Thyroid gland (tissue), 4 donors: ENCODE data around the gene COPE. TPM values are rescaled to one million over a fixed set of nuclear protein-coding genes. Genes with fewer than 3 reads are reported as not detected.

Experiments
- DNase-seq, 2 donors: peaks; one replicate each; pipeline ENCODE4 v3.0.0-alpha.2; 2019
- H3K27ac ChIP-seq, 3 donors: fragments of 200-600 bp; sonication (generic); 1 replicate in 2 of 3; 2 replicates in 1 of 3; pipeline ENCODE4 v1.5.1; 2016 to 2019; ENCODE audit warnings: mild to moderate bottlenecking in 1 of 3, moderate library complexity in 1 of 3
- H3K27me3 ChIP-seq: fragments of 200-600 bp; sonication (generic); one replicate; pipeline ENCODE4 v1.5.1; 2019
- H3K36me3 ChIP-seq, 2 donors: fragments of 200-600 bp; sonication (generic); one replicate each; pipeline ENCODE4 v1.5.1; 2016 to 2019
- H3K4me1 ChIP-seq, 2 donors: fragments of 200-600 bp; sonication (generic); one replicate each; pipeline ENCODE4 v1.5.1; 2017 to 2019
- H3K4me3 ChIP-seq, 3 donors: fragments of 200-600 bp; sonication (generic); replicated peaks in 1 of 3; 1 replicate in 2 of 3; 2 replicates in 1 of 3; pipeline ENCODE4 v1.5.1; 2016; ENCODE audit warnings: mild to moderate bottlenecking in 1 of 3
- H3K9me3 ChIP-seq: fragments of 200-600 bp; sonication (generic); one replicate; pipeline ENCODE4 v1.5.1; 2017
- POLR2A ChIP-seq, 2 donors: fragments of 450-650 bp; IDR thresholded peaks; one replicate each; pipeline ENCODE4 v1.6.1; 2017; ENCODE audit warnings: antibody characterized with exemption in 2 of 2, mild to moderate bottlenecking in 2 of 2, moderate library complexity in 1 of 2
- WGBS, 2 donors: methylation state at CpG; one replicate each; pipeline ENCODE4 v1.1.5; 2017; 5-methylcytosine and 5-hydroxymethylcytosine counted together
- intact Hi-C: fragments of 100-400 bp; cut with DNase I; formaldehyde crosslinking; loops from one replicate; pipeline ENCODE4 v1.15.1; 2023
- total RNA-seq, 4 donors: library from RNA; depleted of rRNA; stranded (reverse); fragments of >200 nt; gene quantifications; one replicate each; pipeline ENCODE4 v1.2.3, GENCODE V29; 2016
- TF ChIP-seq, protein P1 (sequence below), 6 experiments: fragments of 200-600 bp in 3 of 6; fragments of 450-650 bp in 3 of 6; sonication (generic) in 3 of 6; IDR thresholded peaks; one replicate each; pipeline ENCODE4 v1.5.1; 2016 to 2019; ENCODE audit warnings: antibody characterized with exemption in 6 of 6, mild to moderate bottlenecking in 2 of 6, inconsistent platforms in 1 of 6, moderate library complexity in 1 of 6

The COPE gene
- total RNA-seq, 4 donors from 2014 or later = 192 to 405 (median 329) TPM

GRCh38 chr19:18928018-18928805 lies 9.0 kb upstream of the COPE start:
- intact Hi-C loops = no loop called here
- H3K27ac ChIP-seq = no peak overlapping the region
- 93 to 95% methylated on average over 20 of the region's 26 CpGs for WGBS, 2 donors
- no peaks in the 10 kb centered on the region for H3K4me1 ChIP-seq
- TF ChIP-seq, protein P1, sequence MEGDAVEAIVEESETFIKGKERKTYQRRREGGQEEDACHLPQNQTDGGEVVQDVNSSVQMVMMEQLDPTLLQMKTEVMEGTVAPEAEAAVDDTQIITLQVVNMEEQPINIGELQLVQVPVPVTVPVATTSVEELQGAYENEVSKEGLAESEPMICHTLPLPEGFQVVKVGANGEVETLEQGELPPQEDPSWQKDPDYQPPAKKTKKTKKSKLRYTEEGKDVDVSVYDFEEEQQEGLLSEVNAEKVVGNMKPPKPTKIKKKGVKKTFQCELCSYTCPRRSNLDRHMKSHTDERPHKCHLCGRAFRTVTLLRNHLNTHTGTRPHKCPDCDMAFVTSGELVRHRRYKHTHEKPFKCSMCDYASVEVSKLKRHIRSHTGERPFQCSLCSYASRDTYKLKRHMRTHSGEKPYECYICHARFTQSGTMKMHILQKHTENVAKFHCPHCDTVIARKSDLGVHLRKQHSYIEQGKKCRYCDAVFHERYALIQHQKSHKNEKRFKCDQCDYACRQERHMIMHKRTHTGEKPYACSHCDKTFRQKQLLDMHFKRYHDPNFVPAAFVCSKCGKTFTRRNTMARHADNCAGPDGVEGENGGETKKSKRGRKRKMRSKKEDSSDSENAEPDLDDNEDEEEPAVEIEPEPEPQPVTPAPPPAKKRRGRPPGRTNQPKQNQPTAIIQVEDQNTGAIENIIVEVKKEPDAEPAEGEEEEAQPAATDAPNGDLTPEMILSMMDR (IDR thresholded peaks at IDR 0.05) = no peak
- TF ChIP-seq POLR2A (IDR thresholded peaks at IDR 0.05) = no peak
- peaks cover 38 to 59% of the 10 kb centered on the region in 2 donors for H3K36me3 ChIP-seq
- H3K9me3 ChIP-seq = no peaks in the 10 kb centered on the region
- H3K27me3 ChIP-seq = no peaks in the 10 kb centered on the region
- no peak for DNase-seq
- H3K4me3 ChIP-seq = no peak overlapping the region

DNA sequence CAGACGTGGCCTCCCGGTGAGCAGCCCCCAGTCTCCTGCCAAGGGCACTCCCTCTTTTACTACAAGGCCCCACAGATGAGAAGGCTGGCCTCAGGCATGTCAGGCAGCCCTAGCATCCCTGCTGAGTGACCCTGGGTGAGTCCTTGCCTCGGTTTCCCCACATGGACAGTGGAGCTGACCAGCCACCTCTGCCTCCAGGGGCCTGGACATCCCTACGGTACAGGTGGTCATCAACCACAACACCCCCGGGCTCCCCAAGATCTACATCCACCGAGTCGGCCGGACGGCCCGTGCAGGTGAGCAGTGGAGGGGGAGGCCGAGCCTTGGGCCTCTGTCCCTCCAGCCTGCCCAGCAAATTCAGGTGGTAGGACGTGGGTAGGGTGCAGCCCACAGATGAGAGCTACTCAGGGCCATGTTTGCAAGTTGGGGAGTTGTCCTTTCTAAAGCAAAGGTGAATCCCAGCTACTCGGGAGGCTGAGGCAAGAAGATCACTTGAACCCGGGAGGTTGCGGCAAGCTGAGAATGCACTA lies 5.6 kb upstream of the COPE start:
- Histone ChIP-seq H3K36me3 (peaks cover 48 to 69% of the 10 kb centered on the region in 2 donors), H3K4me1 (peaks cover 7 to 12% of the 10 kb centered on the region in 2 donors), H3K9me3 (no peaks in the 10 kb centered on the region), H3K4me3 (no peak overlapping the region), H3K27me3 (no peaks in the 10 kb centered on the region), H3K27ac (no peak overlapping the region)
- 95 to 96% methylated on average over 15 of the region's 15 CpGs for whole genome bisulfite sequencing, 2 donors
- TF ChIP-seq POLR2A (IDR thresholded peaks at IDR 0.05) = no peak
- TF ChIP-seq, protein P1 (IDR thresholded peaks at IDR 0.05) = no peak
- DNase-seq = no peak
- intact Hi-C loops = no loop called here

DNA sequence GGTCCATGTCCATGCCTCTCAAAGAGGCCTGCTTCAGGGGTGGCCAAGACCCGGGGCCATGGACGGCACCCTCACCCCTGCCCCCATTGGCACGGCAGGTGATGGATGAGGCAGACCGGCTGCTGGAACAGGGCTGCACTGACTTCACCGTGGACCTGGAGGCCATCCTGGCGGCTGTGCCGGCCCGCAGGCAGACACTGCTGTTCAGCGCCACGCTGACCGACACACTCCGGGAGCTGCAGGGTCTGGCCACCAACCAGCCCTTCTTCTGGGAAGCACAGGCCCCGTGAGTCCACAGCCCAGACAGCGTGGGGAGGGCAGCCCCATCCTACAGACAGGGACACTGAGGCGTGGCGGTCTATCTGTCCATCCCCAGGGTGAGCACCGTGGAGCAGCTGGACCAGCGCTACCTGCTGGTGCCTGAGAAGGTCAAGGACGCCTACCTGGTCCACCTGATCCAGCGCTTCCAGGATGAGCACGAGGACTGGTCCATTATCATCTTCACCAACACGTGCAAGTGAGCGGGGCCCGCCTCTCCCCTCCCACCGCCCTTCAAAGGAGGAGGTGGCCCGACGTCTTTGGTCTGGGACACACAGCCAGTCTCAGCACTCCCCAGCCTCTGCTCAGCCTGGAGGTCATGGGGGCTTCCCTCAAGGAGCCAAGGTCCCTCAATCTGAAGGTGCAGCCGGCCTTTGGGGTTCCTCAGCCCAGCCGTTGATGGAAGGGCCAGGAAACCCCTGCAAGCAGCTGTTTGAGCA lies 3.2 kb upstream of the COPE start:
- WGBS, 2 donors = 89 to 91% methylated on average over 7 to 20 of the region's 29 CpGs
- Histone ChIP-seq H3K27ac (no peak overlapping the region), H3K4me1 (peaks cover 19 to 23% of the 10 kb centered on the region in 2 donors), H3K27me3 (no peaks in the 10 kb centered on the region), H3K36me3 (peaks cover 38 to 46% of the 10 kb centered on the region in 2 donors), H3K9me3 (no peaks in the 10 kb centered on the region), H3K4me3 (no peak overlapping the region)
- TF ChIP-seq, protein P1 (IDR thresholded peaks at IDR 0.05) = no peak
- TF ChIP-seq POLR2A (IDR thresholded peaks at IDR 0.05) = no peak
- no peak for DNase-seq
- intact Hi-C loops = no loop called here

GRCh38 chr19:18921593-18921992 lies 2.4 kb upstream of the COPE start:
- TF ChIP-seq POLR2A (IDR thresholded peaks at IDR 0.05) = no peak
- TF ChIP-seq, protein P1 (IDR thresholded peaks at IDR 0.05) = no peak
- no peaks in the 10 kb centered on the region for H3K9me3 ChIP-seq
- no peak for DNase-seq
- peaks cover 19 to 25% of the 10 kb centered on the region in 2 donors for H3K4me1 ChIP-seq
- H3K27ac ChIP-seq = no peak overlapping the region
- 95 to 96% methylated on average over 13 to 15 of the region's 17 CpGs for WGBS, 2 donors
- H3K36me3 ChIP-seq = peaks cover 36 to 46% of the 10 kb centered on the region in 2 donors
- H3K4me3 ChIP-seq = no peak overlapping the region
- intact Hi-C loops = no loop called here
- H3K27me3 ChIP-seq = no peaks in the 10 kb centered on the region
